Nephron progenitor cell (in vitro differentiated cells): ENCODE data around the gene UBE2Q1.
"Not testable (repeated sequence)": the region's sequence is repeated elsewhere in the genome, so short reads cannot be mapped to it uniquely, and the experiment has no call there.

Experiments
- DNase-seq: peaks from one replicate; pipeline ENCODE4 v3.0.0; 2021
- H3K27ac Mint-ChIP-seq: 2 replicates; pipeline ENCODE4 v1.8.0; 2021; ENCODE audit warnings: mild to moderate bottlenecking, moderate library complexity, mixed read lengths
- H3K27me3 Mint-ChIP-seq: 2 replicates; pipeline ENCODE4 v1.8.0; 2021; ENCODE audit warnings: mild to moderate bottlenecking, low read depth, mixed read lengths; ENCODE audit not compliant: poor library complexity
- H3K36me3 Mint-ChIP-seq: 2 replicates; pipeline ENCODE4 v1.8.0; 2021; ENCODE audit warnings: low read depth, mixed read lengths
- H3K4me1 Mint-ChIP-seq: 2 replicates; pipeline ENCODE4 v1.8.0; 2021; ENCODE audit warnings: mixed read lengths
- H3K4me3 Mint-ChIP-seq: 2 replicates; pipeline ENCODE4 v1.8.0; 2021; ENCODE audit warnings: mild to moderate bottlenecking, moderate library complexity, mixed read lengths
- H3K9me3 Mint-ChIP-seq: 2 replicates; pipeline ENCODE4 v1.8.0; 2021; ENCODE audit warnings: mild to moderate bottlenecking, moderate library complexity, mixed read lengths
- TF ChIP-seq, protein P1 (sequence below): fragments of 200-600 bp; sonication (generic); IDR thresholded peaks from 2 replicates; pipeline ENCODE4 v1.5.0; 2021; ENCODE audit warnings: antibody characterized with exemption

Gene UBE2Q1

DNA sequence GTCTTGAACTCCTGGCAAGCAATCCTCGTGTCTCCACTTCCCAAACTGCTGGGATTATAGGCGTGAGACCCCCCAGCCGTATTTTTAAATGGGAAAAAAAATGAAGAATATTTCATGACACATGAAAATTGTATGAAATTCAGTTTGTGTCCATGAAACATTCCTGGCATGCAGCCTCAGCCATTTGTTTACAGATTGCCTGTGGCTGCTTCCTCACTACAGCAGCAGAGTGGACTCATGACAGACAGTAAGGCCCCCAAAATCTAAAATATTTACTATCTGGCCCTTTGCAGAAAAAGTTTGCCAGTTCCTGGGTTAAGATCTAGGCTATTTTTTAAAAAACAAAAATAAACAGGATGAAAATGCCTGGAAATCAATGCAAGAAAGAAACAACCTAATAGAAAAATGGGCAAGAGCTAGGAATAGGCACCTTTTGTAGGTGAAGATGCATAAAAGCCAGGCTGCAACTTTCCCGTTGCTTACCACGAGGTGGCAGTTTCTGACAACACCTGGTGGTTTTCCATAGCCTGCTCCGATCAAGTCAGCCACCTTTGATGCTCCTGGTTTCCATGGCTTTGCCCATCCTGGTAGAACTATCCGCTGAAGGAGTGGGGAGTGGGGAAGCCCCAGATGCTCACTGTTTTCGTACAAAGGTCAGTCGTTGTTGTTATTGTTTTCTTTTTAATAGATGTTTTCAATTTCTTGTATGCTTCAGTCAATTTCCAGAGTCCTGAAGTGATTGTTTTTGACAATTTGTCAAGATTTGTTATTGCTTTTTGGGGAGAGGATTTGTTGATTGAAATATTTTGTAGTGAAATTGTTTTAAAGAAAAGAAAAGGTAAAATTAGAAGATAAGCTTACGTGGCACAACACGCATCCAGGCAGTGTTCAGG is 24.3 kb downstream of the UBE2Q1 start:
- H3K9me3 Mint-ChIP-seq = peaks cover 23% of the 10 kb centered on the region
- H3K36me3 Mint-ChIP-seq = peaks cover 5% of the 10 kb centered on the region
- no peak overlapping the region for H3K27ac Mint-ChIP-seq
- TF ChIP-seq, protein P1, sequence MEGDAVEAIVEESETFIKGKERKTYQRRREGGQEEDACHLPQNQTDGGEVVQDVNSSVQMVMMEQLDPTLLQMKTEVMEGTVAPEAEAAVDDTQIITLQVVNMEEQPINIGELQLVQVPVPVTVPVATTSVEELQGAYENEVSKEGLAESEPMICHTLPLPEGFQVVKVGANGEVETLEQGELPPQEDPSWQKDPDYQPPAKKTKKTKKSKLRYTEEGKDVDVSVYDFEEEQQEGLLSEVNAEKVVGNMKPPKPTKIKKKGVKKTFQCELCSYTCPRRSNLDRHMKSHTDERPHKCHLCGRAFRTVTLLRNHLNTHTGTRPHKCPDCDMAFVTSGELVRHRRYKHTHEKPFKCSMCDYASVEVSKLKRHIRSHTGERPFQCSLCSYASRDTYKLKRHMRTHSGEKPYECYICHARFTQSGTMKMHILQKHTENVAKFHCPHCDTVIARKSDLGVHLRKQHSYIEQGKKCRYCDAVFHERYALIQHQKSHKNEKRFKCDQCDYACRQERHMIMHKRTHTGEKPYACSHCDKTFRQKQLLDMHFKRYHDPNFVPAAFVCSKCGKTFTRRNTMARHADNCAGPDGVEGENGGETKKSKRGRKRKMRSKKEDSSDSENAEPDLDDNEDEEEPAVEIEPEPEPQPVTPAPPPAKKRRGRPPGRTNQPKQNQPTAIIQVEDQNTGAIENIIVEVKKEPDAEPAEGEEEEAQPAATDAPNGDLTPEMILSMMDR = peak; percentile 48
- peaks cover 30% of the 10 kb centered on the region for H3K27me3 Mint-ChIP-seq
- H3K4me1 Mint-ChIP-seq = no peaks in the 10 kb centered on the region
- no peak overlapping the region for H3K4me3 Mint-ChIP-seq
- peak; percentile 35 for DNase-seq

DNA sequence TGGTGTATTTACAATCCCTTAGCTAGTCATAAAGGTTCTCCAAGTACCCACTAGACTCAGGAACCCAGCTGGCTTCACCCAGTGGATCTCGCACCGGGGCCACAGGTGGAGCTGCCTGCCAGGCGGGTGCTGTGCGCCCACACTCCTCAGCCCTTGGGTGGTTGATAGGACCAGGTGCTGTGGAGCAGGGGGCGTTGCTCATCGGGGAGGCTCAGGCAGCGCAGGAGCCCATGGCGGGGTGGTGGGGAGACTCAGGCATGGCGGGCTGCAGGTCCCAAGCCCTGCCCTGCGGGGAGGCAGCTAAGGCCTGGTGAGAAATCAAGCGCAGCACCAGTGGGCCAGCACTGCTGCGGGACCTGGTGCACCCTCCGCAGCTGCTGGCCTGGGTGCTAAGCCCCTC is 26.5 kb downstream of the UBE2Q1 start:
- H3K4me3 Mint-ChIP-seq, H3K36me3 Mint-ChIP-seq, H3K4me1 Mint-ChIP-seq, H3K27ac Mint-ChIP-seq, DNase-seq: not testable (repeated sequence)
- Mint-ChIP-seq H3K9me3 (peaks cover 23% of the 10 kb centered on the region), H3K27me3 (peaks cover 27% of the 10 kb centered on the region)

DNA sequence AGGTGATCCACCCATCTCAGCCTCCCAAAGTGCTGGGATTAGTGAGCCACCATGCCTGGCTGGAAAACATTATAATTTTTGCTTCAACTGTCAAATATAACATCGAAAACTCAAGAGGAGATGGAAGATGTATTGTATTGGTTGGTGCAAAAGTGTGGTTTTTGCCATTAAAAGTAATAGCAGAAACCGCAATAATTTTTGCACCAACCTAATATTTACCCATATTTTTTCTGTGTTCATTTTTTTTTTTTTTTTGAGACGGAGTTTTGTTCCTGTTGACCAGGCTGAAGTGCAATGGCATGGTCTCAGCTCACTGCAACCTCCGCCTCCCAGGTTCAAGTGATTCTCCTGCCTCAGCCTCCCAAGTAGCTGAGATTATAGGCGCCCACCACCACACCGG is 29.2 kb downstream of the UBE2Q1 start:
- Mint-ChIP-seq H3K27me3 (peaks cover 9% of the 10 kb centered on the region), H3K36me3 (no peaks in the 10 kb centered on the region), H3K4me1 (no peaks in the 10 kb centered on the region), H3K27ac (no peak overlapping the region), H3K9me3 (peaks cover 9% of the 10 kb centered on the region), H3K4me3 (no peak overlapping the region)
- no peak for DNase-seq
- TF ChIP-seq, protein P1 = no peak

DNA sequence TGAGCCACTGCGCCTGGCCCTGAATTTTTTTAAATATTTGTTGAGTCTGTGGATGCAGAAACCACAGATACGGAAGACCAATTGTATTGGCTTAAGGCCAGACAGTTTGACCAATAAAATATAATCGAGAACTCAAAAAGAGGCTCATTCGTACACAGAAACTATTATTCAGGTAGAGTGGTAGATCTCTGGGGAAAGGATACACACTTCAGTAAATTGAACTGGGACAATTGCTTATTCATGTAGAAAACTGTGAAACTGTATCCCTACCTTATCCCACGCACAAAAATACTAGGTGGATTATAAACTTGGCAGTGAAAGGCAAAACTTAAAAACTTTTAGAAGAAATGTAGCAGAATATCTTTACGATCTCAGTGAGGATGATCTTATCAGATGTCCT is 31.3 kb downstream of the UBE2Q1 start:
- Mint-ChIP-seq H3K4me1 (no peaks in the 10 kb centered on the region), H3K4me3 (no peak overlapping the region), H3K9me3 (peaks cover 5% of the 10 kb centered on the region), H3K36me3 (no peaks in the 10 kb centered on the region), H3K27me3 (no peaks in the 10 kb centered on the region), H3K27ac (no peak overlapping the region)
- TF ChIP-seq, protein P1 = no peak
- DNase-seq = no peak

DNA sequence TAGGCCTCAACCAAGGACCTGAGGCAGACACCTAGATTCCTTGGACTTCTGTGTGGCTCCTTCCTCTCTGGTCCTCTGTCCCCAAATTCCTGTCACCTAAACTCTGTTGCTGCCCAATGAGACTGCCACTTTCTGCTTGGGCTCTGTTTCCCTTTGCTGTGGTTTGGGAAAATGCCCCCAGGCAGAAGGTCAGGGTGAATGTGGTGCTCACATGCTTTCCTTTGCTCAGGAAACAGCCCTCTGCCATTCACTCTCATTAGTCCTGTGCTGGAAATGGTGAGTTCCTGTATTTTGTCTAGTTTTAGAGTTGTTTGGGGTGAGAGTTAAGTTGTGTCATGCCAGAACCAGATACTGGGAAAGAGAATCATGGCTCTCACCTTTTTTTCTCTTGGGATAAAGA is 33.6 kb downstream of the UBE2Q1 start:
- DNase-seq = no peak
- Mint-ChIP-seq H3K9me3 (no peaks in the 10 kb centered on the region), H3K4me3 (no peak overlapping the region), H3K36me3 (no peaks in the 10 kb centered on the region), H3K27me3 (peaks cover 3% of the 10 kb centered on the region), H3K27ac (no peak overlapping the region), H3K4me1 (peaks cover 10% of the 10 kb centered on the region)
- TF ChIP-seq, protein P1 = no peak

DNA sequence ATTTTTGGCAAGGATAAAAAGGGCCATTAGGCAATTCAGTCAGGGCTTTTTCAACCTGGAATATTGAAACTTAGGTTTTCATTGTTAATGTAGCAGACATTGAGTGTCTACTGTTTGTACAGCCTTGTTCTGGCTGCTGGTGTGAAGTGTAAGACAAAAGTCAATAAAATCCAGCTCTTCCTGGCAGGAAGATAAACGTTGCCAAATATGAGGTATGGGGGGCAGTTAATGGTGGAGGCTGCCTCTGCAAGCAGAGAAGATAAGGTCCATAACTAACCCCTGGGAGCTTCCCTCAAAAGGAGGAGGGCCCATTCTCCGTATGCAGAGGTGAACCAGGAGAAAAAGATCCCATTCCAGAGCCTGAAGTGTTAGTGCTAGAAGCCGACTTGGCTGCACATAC is 36.8 kb downstream of the UBE2Q1 start:
- Mint-ChIP-seq H3K9me3 (no peaks in the 10 kb centered on the region), H3K4me3 (no peak overlapping the region), H3K4me1 (peaks cover 14% of the 10 kb centered on the region), H3K27me3 (peaks cover 18% of the 10 kb centered on the region), H3K36me3 (no peaks in the 10 kb centered on the region), H3K27ac (no peak overlapping the region)
- TF ChIP-seq, protein P1 = no peak
- DNase-seq = no peak
